ENCODE measurements around the gene ANXA10. TPM values are rescaled to one million over a fixed set of nuclear protein-coding genes. Genes with fewer than 3 reads are reported as not detected.

The ANXA10 gene
- polyA plus RNA-seq, 1 donor (not counting 4 experiments of a cell fraction or from before 2014, with no cell fraction given), result not detected

- Histone ChIP-seq H3K9me3 (ENCODE audit: control insufficient read depth, low read depth, low read length) (no peaks in the 10 kb centered on the region), H3K9ac (ENCODE audit: control insufficient read depth, extremely low read depth, insufficient read depth, low read length) (no peak overlapping the region), H3K4me1 (ENCODE audit: control insufficient read depth, extremely low read depth, insufficient read depth, low read length) (peaks cover 19% of the 10 kb centered on the region), H3K27me3 (ENCODE audit: control insufficient read depth, extremely low read depth, insufficient read depth, low read length) (no peaks in the 10 kb centered on the region), H3K27ac (ENCODE audit: control insufficient read depth, insufficient read depth, low read length) (peak overlapping the region; percentile 13), H3K9me1 (ENCODE audit: control insufficient read depth, extremely low read depth, insufficient read depth, low read length) (no peaks in the 10 kb centered on the region), H4K20me1 (ENCODE audit: control insufficient read depth, extremely low read depth, insufficient read depth, low read length) (no peaks in the 10 kb centered on the region), H2AFZ (ENCODE audit: control insufficient read depth, low read length) (no peak overlapping the region), H3K79me2 (ENCODE audit: control insufficient read depth, insufficient read depth, low read length) (no peaks in the 10 kb centered on the region), H3K36me3 (ENCODE audit: control insufficient read depth in 2 of 2, extremely low read depth in 1 of 2, insufficient read depth in 2 of 2, low read length in 2 of 2) (no peaks in the 10 kb centered on the region), H3K4me2 (ENCODE audit: control insufficient read depth, extremely low read depth, insufficient read depth, low read depth, low read length) (no peak overlapping the region), H3K4me3 (ENCODE audit: control insufficient read depth in 2 of 3, extremely low read depth in 1 of 3, insufficient read depth in 2 of 3, low read depth in 1 of 3, low read length in 3 of 3) (no peak overlapping the region)
- FAIRE-seq (peak; percentile 57), DNase-seq (ENCODE audit: low read depth, low spot score) (peak; percentile 19)
- TF ChIP-seq, protein P1, sequence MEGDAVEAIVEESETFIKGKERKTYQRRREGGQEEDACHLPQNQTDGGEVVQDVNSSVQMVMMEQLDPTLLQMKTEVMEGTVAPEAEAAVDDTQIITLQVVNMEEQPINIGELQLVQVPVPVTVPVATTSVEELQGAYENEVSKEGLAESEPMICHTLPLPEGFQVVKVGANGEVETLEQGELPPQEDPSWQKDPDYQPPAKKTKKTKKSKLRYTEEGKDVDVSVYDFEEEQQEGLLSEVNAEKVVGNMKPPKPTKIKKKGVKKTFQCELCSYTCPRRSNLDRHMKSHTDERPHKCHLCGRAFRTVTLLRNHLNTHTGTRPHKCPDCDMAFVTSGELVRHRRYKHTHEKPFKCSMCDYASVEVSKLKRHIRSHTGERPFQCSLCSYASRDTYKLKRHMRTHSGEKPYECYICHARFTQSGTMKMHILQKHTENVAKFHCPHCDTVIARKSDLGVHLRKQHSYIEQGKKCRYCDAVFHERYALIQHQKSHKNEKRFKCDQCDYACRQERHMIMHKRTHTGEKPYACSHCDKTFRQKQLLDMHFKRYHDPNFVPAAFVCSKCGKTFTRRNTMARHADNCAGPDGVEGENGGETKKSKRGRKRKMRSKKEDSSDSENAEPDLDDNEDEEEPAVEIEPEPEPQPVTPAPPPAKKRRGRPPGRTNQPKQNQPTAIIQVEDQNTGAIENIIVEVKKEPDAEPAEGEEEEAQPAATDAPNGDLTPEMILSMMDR (optimal IDR thresholded peaks at IDR 0.05 in 1 of 3, IDR thresholded peaks at IDR 0.05 in 1 of 3, conservative IDR thresholded peaks at IDR 0.05 in 1 of 3; ENCODE audit: extremely low read depth in 1 of 3, insufficient read depth in 2 of 3, low read length in 3 of 3), result no peak
- TF ChIP-seq EZH2 (IDR thresholded peaks at IDR 0.05; ENCODE audit: low read length), result no peak
- dilution Hi-C loops (cut with MboI; ENCODE audit: extremely low pct_ligation_motif_present, low sequenced_read_pairs), result no loop called here
Measured at GRCh38 chr4:168098248-168098717, 5.9 kb downstream of the ANXA10 start.

DNA sequence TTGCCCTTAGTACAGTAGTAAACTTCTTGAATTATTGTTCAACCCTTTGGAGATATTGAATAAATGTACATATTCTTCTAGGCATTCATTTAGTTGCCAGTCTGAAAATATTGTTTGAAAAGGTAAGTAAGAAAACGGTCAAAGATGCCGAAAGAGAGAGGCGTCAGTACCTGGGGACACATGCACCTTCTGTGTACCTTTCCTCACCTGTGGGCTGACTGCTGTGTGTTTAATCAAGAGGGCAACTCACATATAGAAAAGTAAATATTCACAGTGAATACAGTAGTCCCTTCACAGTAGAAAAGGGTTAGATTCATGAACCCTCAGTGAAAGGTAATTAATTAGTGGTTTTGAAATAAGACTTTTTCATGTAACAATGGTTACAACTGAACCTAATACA, 6.9 kb downstream of the ANXA10 start:
- peaks cover 19% of the 10 kb centered on the region for H3K4me1 ChIP-seq (ENCODE audit: control insufficient read depth, extremely low read depth, insufficient read depth, low read length)
- TF ChIP-seq EZH2 (IDR thresholded peaks at IDR 0.05; ENCODE audit: low read length), result no peak
- TF ChIP-seq, protein P1 (optimal IDR thresholded peaks at IDR 0.05 in 1 of 3, IDR thresholded peaks at IDR 0.05 in 1 of 3, conservative IDR thresholded peaks at IDR 0.05 in 1 of 3; ENCODE audit: extremely low read depth in 1 of 3, insufficient read depth in 2 of 3, low read length in 3 of 3), result no peak
- H3K27ac ChIP-seq (ENCODE audit: control insufficient read depth, insufficient read depth, low read length), result no peak overlapping the region
- no peak overlapping the region for H2AFZ ChIP-seq (ENCODE audit: control insufficient read depth, low read length)
- H3K79me2 ChIP-seq (ENCODE audit: control insufficient read depth, insufficient read depth, low read length), result no peaks in the 10 kb centered on the region
- no peaks in the 10 kb centered on the region for H3K36me3 ChIP-seq (ENCODE audit: control insufficient read depth in 2 of 2, extremely low read depth in 1 of 2, insufficient read depth in 2 of 2, low read length in 2 of 2)
- H4K20me1 ChIP-seq (ENCODE audit: control insufficient read depth, extremely low read depth, insufficient read depth, low read length), result no peaks in the 10 kb centered on the region
- dilution Hi-C loops (cut with MboI; ENCODE audit: extremely low pct_ligation_motif_present, low sequenced_read_pairs), result no loop called here
- no peaks in the 10 kb centered on the region for H3K9me3 ChIP-seq (ENCODE audit: control insufficient read depth, low read depth, low read length)
- no peak for DNase-seq (ENCODE audit: low read depth, low spot score)
- H3K27me3 ChIP-seq (ENCODE audit: control insufficient read depth, extremely low read depth, insufficient read depth, low read length), result no peaks in the 10 kb centered on the region
- no peak for FAIRE-seq
- H3K4me3 ChIP-seq (ENCODE audit: control insufficient read depth in 2 of 3, extremely low read depth in 1 of 3, insufficient read depth in 2 of 3, low read depth in 1 of 3, low read length in 3 of 3), result no peak overlapping the region
- H3K9ac ChIP-seq (ENCODE audit: control insufficient read depth, extremely low read depth, insufficient read depth, low read length), result no peak overlapping the region
- H3K9me1 ChIP-seq (ENCODE audit: control insufficient read depth, extremely low read depth, insufficient read depth, low read length), result no peaks in the 10 kb centered on the region
- no peak overlapping the region for H3K4me2 ChIP-seq (ENCODE audit: control insufficient read depth, extremely low read depth, insufficient read depth, low read depth, low read length)
